GM19328 (cell line): Measurements from ENCODE around the gene CAND2.

Experiments
- ATAC-seq: cut with Tn5 transposase; IDR thresholded peaks from one replicate; pipeline ENCODE4 v1.9.1; 2021; ENCODE audit warnings: mild to moderate bottlenecking, moderate library complexity; ENCODE audit not compliant: unreplicated experiment

Gene CAND2

GRCh38 chr3:12796171-12797123, at the start of gene CAND2:
TSS of gene CAND2 (plus strand) at chr3:12796680. CDS start at chr3:12796721, 41 bp downstream.
- no peak for ATAC-seq

- ATAC-seq: no peak
Observed at GRCh38 chr3:12748477-12748876, 48.0 kb upstream of the CAND2 start.

GRCh38 chr3:12750223-12750622, 46.3 kb upstream of the CAND2 start:
- ATAC-seq: no peak

- no peak for ATAC-seq
Observed at GRCh38 chr3:12750658-12751071, 45.8 kb upstream of the CAND2 start.

GRCh38 chr3:12751571-12751970, 44.9 kb upstream of the CAND2 start:
- ATAC-seq: no peak

- no peak for ATAC-seq
Observed at GRCh38 chr3:12752102-12752501, 44.4 kb upstream of the CAND2 start.

GRCh38 chr3:12752809-12753208, 43.7 kb upstream of the CAND2 start:
- ATAC-seq: no peak

- no peak for ATAC-seq
Observed at GRCh38 chr3:12753275-12754028, 43.0 kb upstream of the CAND2 start.

GRCh38 chr3:12754313-12754712, 42.2 kb upstream of the CAND2 start:
- no peak for ATAC-seq

GRCh38 chr3:12755754-12756153, 40.7 kb upstream of the CAND2 start:
- no peak for ATAC-seq

- ATAC-seq: no peak
Observed at GRCh38 chr3:12756175-12756574, 40.3 kb upstream of the CAND2 start.

- ATAC-seq: no peak
Observed at GRCh38 chr3:12756635-12757034, 39.8 kb upstream of the CAND2 start.

GRCh38 chr3:12758025-12758781, 38.3 kb upstream of the CAND2 start:
- ATAC-seq: no peak

- ATAC-seq: no peak
Observed at GRCh38 chr3:12759097-12759679, 37.3 kb upstream of the CAND2 start, which contains the start of gene TMEM40. TSS of gene TMEM40 (minus strand) at chr3:12759259. CDS start at chr3:12749832, 9,427 bp downstream.

- no peak for ATAC-seq
Observed at GRCh38 chr3:12759693-12760565, 36.6 kb upstream of the CAND2 start.

- ATAC-seq: no peak
Observed at GRCh38 chr3:12764171-12764776, 32.2 kb upstream of the CAND2 start.

- ATAC-seq: no peak
Observed at GRCh38 chr3:12766541-12766940, 29.9 kb upstream of the CAND2 start.

- ATAC-seq: no peak
Observed at GRCh38 chr3:12768579-12769527, 27.6 kb upstream of the CAND2 start.
